ENCODE results near the gene TGFB2. TPM values are rescaled to one million over a fixed set of nuclear protein-coding genes. Genes with fewer than 3 reads are reported as not detected.

The TGFB2 gene
- total RNA-seq, 4 donors from 2014 or later: 2.2 to 16.7 (median 8.0) TPM

- Histone ChIP-seq H3K9me3 (no peaks in the 10 kb centered on the region), H3K4me3 (replicated peaks in 1 of 3) (no peak overlapping the region), H3K4me1 (no peaks in the 10 kb centered on the region), H3K27me3 (no peaks in the 10 kb centered on the region), H3K27ac (no peak overlapping the region), H3K36me3 (peaks cover 5 to 8% of the 10 kb centered on the region in 2 donors)
- 94 to 96% methylated on average over 17 of the region's 17 CpGs for WGBS, 2 donors
- TF ChIP-seq CTCF (IDR thresholded peaks at IDR 0.05) (no peak), POLR2A (IDR thresholded peaks at IDR 0.05) (no peak)
- intact Hi-C loops (cut with DNase I): no loop called here
- DNase-seq: no peak
Measured at GRCh38 chr1:218322762-218323161, 22.4 kb upstream of the TGFB2 start.

DNA sequence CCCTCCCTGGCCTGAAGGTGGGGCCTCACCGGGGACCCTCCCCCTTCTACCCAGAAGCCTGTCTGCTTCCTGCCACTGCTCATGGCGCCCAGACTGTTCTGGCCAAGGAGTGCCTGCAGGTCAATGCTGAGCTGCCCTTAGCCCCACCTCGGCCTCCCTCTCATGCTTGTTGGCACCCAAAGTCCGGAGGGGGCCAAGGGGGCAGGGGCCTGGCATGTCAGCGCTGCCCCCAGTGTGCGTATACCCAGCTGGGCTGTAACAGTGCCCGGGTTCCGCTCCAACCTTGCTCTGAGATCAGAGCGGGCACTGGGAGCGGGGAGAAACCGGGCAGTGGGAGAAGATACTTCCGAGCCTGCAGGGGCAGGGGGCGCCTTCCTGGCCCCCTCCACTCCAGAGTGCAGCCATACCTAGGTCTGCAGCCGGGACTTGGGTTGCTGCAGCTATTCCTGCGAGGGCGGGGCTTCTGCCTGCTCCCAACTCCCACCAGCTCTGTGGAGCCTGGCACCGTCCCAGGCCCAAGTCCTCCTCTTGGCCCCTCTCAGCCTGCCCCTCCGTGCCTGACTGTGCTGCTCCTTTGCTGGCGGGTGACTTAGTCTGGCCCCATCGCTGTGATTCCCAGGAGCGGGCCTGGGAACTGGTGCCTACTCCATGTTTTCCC, 21.4 kb upstream of the TGFB2 start:
- DNase-seq: no peak
- 91 to 98% methylated on average over 7 to 15 of the region's 21 CpGs for WGBS, 2 donors
- peaks cover 5 to 8% of the 10 kb centered on the region in 2 donors for H3K36me3 ChIP-seq
- H3K4me1 ChIP-seq: no peaks in the 10 kb centered on the region
- H3K9me3 ChIP-seq: no peaks in the 10 kb centered on the region
- no peak overlapping the region for H3K27ac ChIP-seq
- H3K4me3 ChIP-seq (replicated peaks in 1 of 3): no peak overlapping the region
- no peak for TF ChIP-seq POLR2A (IDR thresholded peaks at IDR 0.05)
- TF ChIP-seq CTCF (IDR thresholded peaks at IDR 0.05): no peak
- intact Hi-C loops (cut with DNase I): no loop called here
- no peaks in the 10 kb centered on the region for H3K27me3 ChIP-seq

DNA sequence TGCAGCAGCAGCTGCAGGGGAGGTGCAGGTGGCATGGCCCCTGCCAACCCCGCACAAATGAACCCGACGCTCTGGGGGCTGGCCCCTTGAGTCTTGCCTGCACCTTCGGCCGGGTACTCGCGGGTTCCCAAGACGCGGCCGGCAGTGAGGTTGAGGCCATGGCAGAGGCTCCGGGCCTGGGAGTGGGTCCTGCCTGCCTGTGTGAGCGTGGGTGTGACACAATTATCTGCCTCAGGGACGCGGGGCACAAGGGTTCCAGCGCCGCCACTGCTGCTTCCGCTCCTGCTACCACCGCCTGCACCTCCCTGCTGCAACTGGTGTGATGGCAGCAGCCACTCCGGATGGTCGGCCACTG, 20.9 kb upstream of the TGFB2 start:
- WGBS, 2 donors: 97 to 98% methylated on average over 9 to 20 of the region's 20 CpGs
- no peak for DNase-seq
- TF ChIP-seq POLR2A (IDR thresholded peaks at IDR 0.05) (no peak), CTCF (IDR thresholded peaks at IDR 0.05) (no peak)
- no peak overlapping the region for H3K4me3 ChIP-seq (replicated peaks in 1 of 3)
- H3K27me3 ChIP-seq: no peaks in the 10 kb centered on the region
- intact Hi-C loops (cut with DNase I): no loop called here
- H3K36me3 ChIP-seq: peaks cover 5 to 8% of the 10 kb centered on the region in 2 donors
- H3K9me3 ChIP-seq: no peaks in the 10 kb centered on the region
- no peaks in the 10 kb centered on the region for H3K4me1 ChIP-seq
- H3K27ac ChIP-seq: no peak overlapping the region

DNA sequence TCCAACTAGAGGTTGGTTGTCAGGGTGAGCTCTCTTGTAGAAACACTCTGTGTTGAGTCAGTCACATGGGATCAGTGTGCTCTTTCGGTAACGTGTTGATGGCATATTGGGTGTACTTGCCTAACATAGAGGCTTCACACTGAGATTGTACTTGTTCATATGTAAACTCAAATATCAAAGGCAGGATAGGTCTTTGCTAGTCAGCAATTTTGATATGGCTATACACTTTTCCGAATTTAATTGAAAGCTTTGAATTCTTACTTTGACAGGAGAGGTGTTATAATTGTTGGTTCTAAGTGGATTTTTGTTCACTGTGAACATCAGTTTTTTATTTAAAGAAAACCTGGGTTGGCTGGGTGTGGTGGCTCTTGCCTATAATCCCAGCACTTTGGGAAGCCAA, 16.4 kb upstream of the TGFB2 start:
- Histone ChIP-seq H3K9me3 (no peaks in the 10 kb centered on the region), H3K27me3 (no peaks in the 10 kb centered on the region), H3K36me3 (peaks cover 0 to 4% of the 10 kb centered on the region in 2 donors), H3K27ac (no peak overlapping the region), H3K4me1 (no peaks in the 10 kb centered on the region), H3K4me3 (replicated peaks in 1 of 3) (no peak overlapping the region)
- TF ChIP-seq POLR2A (IDR thresholded peaks at IDR 0.05): no peak
- no peak for TF ChIP-seq CTCF (IDR thresholded peaks at IDR 0.05)
- 85 to 88% methylated on average over 3 of the region's 3 CpGs for WGBS, 2 donors
- no peak for DNase-seq
- intact Hi-C loops (cut with DNase I): loop anchor here (5.0 kb wide), 1 partner anchor 1089 kb away; no protein-coding TSS in a partner anchor

GRCh38 chr1:218330043-218330623, 15.0 kb upstream of the TGFB2 start:
- Histone ChIP-seq H3K27ac (no peak overlapping the region), H3K4me1 (no peaks in the 10 kb centered on the region), H3K27me3 (no peaks in the 10 kb centered on the region), H3K4me3 (replicated peaks in 1 of 3) (no peak overlapping the region), H3K9me3 (no peaks in the 10 kb centered on the region), H3K36me3 (no peaks in the 10 kb centered on the region)
- DNase-seq: no peak
- WGBS, 2 donors: 29 to 30% methylated on average over 4 of the region's 4 CpGs
- intact Hi-C loops (cut with DNase I): no loop called here
- peak in 5 of 6 experiments; percentile 22 to 86 (median 67) for TF ChIP-seq CTCF (IDR thresholded peaks at IDR 0.05)
- no peak for TF ChIP-seq POLR2A (IDR thresholded peaks at IDR 0.05)

All from thyroid gland (tissue), 4 donors.